HG03565 (cell line): ENCODE data around the gene CDK7.
"Not testable (repeated sequence)": the region's sequence is repeated elsewhere in the genome, so short reads cannot be mapped to it uniquely, and the experiment has no call there.

ENCODE experiments used
- ATAC-seq: cut with Tn5 transposase; IDR thresholded peaks from one replicate; pipeline ENCODE4 v1.9.1; 2021; ENCODE audit warnings: mild to moderate bottlenecking, moderate library complexity; ENCODE audit not compliant: unreplicated experiment

The CDK7 gene

DNA sequence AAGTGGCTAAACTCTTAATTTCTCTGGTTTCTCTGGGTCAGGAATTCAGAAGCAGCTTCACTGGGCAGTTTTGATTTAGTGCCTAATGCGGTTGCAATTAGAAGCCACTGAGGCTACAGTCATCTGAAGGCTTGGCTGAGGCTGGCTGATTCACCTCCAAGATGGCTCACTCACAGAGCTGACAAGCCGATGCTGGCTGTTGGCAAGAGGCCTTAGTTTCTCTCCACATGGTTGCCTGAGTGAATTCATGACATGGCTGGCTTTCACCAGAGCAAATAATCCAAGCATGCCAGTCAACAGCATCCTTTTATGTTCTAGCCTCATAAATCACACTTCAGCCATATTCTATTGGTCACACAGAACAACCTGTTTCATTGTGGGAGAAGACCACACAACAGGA lies 2.8 kb upstream of the CDK7 start:
- ATAC-seq: no peak

DNA sequence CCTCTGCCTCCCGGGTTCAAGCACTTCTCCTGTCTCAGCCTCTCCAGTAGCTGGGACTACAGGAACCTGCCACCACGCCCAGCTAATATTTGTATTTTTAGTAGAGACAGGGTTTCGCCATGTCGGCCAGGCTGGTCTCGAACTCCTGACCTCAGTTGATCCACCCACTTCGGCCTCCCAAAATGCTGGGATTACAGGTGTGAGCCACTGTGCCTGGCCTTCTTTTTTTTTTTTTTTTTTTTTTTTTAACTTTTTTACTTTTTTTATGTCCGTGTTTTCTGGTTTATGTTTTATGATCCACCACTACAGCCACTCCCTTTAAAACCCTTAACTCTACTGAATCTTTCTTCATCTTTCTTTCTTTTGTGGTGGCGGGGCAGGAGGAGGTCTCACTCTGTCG lies 2.0 kb downstream of the CDK7 start:
- not testable (repeated sequence) for ATAC-seq

- no peak for ATAC-seq
Measured at GRCh38 chr5:69237877-69238276, 3.2 kb downstream of the CDK7 start.

DNA sequence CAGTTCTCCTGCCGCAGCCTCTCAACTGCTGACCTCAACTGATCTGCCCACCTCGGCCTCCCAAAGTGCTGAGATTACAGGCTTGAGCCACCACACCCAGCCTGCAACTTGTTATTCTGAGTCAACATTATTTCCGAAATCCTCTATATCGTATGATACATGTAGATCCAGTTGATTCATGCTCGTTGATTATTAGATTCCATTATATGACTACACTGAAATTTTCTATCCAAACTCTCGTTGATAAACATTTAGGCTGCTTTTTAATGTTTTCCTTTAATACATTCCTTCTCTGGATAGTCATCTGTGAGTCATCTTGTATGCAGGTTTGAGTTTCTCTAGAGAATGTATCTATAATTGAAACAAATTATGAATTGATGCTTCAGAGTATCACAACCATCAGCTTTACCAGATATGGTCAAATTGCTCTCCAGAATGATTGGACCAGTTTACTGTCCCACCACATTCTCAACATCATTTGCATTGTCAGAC lies 4.1 kb downstream of the CDK7 start:
- no peak for ATAC-seq

- ATAC-seq: no peak
Measured at GRCh38 chr5:69242215-69242927, 7.7 kb downstream of the CDK7 start.

DNA sequence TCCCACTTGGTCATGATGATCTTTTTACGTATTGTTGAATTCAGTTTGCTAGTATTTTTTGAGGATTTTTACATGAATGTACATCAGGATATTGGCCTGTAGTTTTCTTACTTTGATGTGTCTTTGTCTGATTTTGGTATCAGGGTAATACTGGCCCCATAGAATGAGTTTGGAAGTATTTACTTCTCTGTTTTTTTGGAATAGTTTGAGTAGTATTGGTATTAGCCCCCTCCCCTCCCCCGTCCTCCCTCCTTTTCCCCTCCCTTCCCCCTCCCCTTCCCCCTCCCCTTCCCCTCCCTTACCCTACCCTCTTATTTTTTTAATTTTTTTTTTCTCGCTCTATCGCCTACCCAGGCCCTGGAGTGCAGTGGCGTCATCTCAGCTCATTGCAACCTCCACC lies 10.3 kb downstream of the CDK7 start:
- no peak for ATAC-seq

- ATAC-seq: no peak
Measured at GRCh38 chr5:69248019-69248418, 13.3 kb downstream of the CDK7 start.

- no peak for ATAC-seq
Measured at GRCh38 chr5:69250593-69250992, 15.9 kb downstream of the CDK7 start.

DNA sequence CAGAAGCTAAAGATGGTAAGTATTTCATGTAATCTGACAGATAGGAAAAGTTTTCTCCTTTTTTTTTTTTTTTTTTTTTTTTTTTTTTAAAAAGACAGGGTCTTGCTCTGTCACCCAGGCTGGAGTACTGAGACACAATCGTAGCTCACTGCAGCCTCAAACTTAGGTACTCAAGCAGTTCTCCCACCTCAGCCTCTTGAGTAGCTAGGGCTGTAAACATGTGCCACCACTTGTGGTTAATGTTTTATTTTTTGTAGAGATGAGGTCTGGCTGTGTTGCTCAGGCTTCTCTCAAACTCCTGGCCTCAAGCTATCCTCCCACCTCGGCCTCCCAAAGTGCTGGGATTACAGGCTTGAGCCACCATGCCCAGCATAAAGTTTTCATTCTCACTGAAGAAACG lies 17.8 kb downstream of the CDK7 start:
- ATAC-seq: no peak

DNA sequence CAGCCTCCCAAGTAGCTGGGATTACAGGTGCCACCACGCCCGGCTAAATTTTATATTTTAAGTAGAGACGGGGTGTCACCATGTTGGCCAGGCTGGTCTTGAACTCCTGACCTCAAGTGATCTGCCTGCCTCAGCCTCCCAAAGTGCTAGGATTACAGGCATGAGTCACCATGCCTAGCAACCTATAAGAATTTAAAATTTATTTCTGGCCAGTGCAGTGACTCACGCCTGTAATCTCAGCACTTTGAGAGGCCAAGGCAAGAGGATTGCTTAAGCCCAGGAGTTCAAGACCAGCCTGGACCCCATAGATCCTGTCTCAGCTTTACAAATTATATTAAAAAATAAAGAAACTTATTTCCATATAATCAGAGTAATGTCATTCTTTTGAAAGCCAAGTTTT lies 21.3 kb downstream of the CDK7 start:
- ATAC-seq: not testable (repeated sequence)

DNA sequence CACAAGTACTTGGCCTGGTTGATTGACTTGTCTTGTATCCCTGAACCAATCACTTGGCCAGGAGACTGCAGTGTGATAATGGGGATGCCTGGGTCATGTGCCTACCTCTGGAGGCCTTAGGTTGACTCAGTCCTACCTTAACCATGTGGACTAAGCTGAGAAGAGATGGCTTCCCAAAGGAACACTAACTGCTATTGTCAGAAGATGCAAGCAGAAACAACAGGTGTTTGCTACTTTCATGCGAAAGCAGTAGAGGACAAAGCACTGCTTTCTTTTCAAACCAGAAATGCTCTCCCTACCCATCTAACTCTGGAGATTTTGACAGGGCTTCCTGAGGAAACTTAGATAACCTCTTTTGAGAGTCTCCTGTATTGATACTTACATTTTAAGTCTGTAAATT lies 22.9 kb downstream of the CDK7 start:
- ATAC-seq: no peak

GRCh38 chr5:69261034-69261433 lies 26.3 kb downstream of the CDK7 start:
- no peak for ATAC-seq

DNA sequence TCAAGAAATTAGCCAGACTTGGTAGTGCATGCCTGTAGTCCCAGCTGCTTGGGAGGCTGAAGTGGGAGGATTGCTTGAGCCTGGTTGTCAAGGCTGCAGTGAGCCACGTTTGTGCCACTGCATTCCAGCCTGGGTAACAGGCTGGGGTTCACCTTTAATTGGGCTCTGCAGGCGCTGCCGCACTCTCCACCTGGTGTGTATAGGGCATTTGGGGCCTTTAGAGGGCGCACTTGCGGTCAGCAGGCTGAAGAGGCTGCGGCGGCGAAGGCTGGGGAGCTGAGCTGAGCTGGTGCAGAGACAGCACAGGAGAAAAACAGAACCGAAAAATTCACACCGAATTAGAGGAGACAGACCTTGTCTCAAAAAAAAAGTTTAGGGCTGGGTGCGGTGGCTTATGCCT lies 31.2 kb downstream of the CDK7 start:
- ATAC-seq: no peak

- no peak for ATAC-seq
Measured at GRCh38 chr5:69268899-69269298, 34.2 kb downstream of the CDK7 start.

- no peak for ATAC-seq
Measured at GRCh38 chr5:69270840-69271239, 36.2 kb downstream of the CDK7 start.

- ATAC-seq: no peak
Measured at GRCh38 chr5:69271376-69271775, 36.7 kb downstream of the CDK7 start.

- no peak for ATAC-seq
Measured at GRCh38 chr5:69275563-69275962, 40.9 kb downstream of the CDK7 start.

DNA sequence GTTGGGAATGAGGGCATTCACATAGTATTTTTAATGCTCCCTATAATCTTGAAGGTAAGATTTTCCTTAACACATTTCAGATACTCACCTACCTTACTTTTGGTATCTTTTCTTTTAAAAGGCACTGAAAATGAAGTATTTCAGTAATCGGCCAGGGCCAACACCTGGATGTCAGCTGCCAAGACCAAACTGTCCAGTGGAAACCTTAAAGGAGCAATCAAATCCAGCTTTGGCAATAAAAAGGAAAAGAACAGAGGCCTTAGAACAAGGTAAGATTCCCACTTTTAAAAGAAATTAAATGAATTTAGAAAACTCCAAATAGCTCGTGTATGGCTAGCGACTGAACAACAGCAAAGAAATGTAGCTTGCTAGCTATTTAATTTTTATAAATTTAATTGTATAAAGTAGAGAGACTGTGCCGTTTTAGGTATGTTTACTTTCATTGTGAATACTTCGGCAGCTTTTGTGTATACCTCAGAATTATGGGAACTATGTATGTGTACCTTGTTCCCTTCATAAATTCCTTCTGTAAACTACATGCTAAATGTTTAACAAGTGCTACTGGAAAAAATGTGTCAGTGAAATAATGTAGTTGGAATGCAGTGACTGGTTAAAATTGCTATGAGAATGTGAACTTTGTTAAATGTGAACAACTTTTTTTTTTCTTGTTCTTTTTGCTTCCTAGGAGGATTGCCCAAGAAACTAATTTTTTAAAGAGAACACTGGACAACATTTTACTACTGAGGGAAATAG lies 41.9 kb downstream of the CDK7 start:
- ATAC-seq: no peak

DNA sequence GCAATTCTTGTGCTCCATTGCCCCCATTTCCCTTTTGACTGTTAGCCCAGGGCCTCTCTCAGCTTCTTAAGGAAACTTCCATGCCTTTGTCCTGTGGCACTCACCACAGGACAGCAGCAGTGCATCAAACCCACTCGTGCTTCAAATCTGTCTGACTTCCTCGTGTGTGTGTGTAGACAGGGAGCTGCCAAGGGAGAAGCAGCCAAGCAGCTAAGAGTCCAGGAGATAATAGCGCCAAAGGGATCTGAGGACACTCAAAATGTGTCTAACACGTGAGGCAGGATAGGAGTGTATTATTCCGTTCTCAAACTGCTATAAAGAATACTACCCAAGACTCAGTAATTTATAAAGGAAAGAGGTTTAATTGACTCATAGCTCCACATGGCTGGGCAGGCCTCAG lies 44.8 kb downstream of the CDK7 start:
- no peak for ATAC-seq

GRCh38 chr5:69281114-69281513 lies 46.4 kb downstream of the CDK7 start:
- no peak for ATAC-seq

- no peak for ATAC-seq
Measured at GRCh38 chr5:69284203-69284602, 49.5 kb downstream of the CDK7 start.

GRCh38 chr5:69285448-69286116 lies 50.9 kb downstream of the CDK7 start:
- ATAC-seq: no peak
